ENCODE results near the gene ATP8B1.

GRCh38 chr18:57771193-57771592 lies 31.9 kb downstream of the ATP8B1 start:
- no peak for TF ChIP-seq CTCF (conservative IDR thresholded peaks at IDR 0.05; ENCODE audit: low read depth in 2 of 2)
- no peak for TF ChIP-seq ZNF331 (CRISPR knock-in tag; IDR thresholded peaks at IDR 0.05; ENCODE audit: low read depth)
- TF ChIP-seq CREB1 (CRISPR knock-in tag; IDR thresholded peaks at IDR 0.05; ENCODE audit: low read depth) = no peak
- no peak for TF ChIP-seq EZH2 (IDR thresholded peaks at IDR 0.05; ENCODE audit: low read depth, unreplicated experiment)
- no peak for TF ChIP-seq POLR2AphosphoS5 (IDR thresholded peaks at IDR 0.05; ENCODE audit: low read depth)
- TF ChIP-seq ZNF462 (CRISPR knock-in tag; IDR thresholded peaks at IDR 0.05) = no peak
- no peak for TF ChIP-seq STAT1 (IDR thresholded peaks at IDR 0.05; ENCODE audit: unreplicated experiment)
- no peak for TF ChIP-seq REST (IDR thresholded peaks at IDR 0.05; ENCODE audit: unreplicated experiment)
- TF ChIP-seq EZH2phosphoT487 (IDR thresholded peaks at IDR 0.05; ENCODE audit: unreplicated experiment) = no peak
